AG08395 (cell line): ENCODE measurements around the gene SIGLEC5.

Experiments used
- DNase-seq: peaks from one replicate; pipeline ENCODE4 v3.0.0; 2012; ENCODE audit warnings: mixed read lengths, low spot score

SIGLEC5 gene

DNA sequence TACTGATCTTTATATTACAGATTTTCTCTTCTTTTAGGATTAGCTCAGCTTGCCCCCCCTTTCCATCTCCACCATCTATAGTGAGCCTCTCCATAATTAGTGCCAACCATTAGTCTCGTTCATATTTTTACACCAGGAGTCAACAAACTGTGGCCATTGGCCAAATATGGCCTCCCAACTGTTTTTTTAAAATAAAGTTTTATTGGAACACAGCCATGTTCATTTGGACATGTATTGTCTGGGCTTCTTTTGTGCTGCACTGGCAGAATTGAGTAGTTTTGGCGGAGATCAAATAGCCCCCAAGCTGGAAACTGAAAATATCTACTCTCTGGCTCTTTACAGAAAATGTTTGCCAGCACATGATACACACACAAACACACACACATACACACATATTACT is 40.7 kb downstream of the SIGLEC5 start:
- DNase-seq, result no peak

DNA sequence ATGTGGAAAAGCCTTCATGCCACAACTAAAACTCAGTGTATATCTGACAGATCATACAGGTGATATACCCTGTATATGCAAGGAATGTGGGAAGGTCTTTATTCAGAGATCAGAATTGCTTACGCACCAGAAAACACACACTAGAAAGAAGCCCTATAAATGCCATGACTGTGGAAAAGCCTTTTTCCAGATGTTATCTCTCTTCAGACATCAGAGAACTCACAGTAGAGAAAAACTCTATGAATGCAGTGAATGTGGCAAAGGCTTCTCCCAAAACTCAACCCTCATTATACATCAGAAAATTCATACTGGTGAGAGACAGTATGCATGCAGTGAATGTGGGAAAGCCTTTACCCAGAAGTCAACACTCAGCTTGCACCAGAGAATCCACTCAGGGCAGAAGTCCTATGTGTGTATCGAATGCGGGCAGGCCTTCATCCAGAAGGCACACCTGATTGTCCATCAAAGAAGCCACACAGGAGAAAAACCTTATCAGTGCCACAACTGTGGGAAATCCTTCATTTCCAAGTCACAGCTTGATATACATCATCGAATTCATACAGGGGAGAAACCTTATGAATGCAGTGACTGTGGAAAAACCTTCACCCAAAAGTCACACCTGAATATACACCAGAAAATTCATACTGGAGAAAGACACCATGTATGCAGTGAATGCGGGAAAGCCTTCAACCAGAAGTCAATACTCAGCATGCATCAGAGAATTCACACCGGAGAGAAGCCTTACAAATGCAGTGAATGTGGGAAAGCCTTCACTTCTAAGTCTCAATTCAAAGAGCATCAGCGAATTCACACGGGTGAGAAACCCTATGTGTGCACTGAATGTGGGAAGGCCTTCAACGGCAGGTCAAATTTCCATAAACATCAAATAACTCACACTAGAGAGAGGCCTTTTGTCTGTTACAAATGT is 42.7 kb downstream of the SIGLEC5 start:
- DNase-seq, result no peak

DNA sequence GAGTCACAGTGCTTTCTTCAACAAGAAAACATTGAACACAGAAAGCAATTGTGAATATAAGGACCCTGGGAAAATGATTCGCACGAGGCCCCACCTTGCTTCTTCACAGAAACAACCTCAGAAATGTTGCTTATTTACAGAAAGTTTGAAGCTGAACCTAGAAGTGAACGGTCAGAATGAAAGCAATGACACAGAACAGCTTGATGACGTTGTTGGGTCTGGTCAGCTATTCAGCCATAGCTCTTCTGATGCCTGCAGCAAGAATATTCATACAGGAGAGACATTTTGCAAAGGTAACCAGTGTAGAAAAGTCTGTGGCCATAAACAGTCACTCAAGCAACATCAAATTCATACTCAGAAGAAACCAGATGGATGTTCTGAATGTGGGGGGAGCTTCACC is 43.4 kb downstream of the SIGLEC5 start:
- DNase-seq, result no peak

DNA sequence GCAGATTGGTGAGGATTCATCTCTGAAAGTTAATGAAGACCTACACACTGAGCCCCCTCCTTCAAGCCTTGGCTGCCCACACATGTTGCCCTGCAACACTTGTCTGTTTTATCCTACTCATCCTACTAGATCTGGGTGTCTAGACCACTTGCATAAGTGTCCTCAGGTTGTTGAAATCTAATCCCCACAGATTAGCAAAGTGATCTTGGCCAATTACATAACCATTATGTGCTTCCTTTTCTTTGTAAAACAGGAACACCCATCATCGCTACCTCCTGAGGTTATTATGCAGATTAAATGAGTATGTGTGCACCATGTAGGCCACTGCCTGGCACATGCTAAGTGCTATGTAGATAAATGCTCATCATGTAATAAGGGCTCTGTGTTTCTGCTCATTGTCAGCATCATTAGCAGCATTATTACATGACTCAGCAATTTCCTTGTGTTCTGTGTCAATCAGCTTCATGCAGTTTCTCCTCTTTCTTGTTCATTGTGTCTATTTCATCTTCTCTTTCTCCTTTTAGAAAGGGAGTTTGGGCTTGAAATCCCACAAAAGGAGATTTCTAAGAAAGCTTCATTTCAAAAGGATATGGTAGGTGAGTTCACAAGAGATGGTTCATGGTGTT is 44.0 kb downstream of the SIGLEC5 start:
- no peak for DNase-seq

DNA sequence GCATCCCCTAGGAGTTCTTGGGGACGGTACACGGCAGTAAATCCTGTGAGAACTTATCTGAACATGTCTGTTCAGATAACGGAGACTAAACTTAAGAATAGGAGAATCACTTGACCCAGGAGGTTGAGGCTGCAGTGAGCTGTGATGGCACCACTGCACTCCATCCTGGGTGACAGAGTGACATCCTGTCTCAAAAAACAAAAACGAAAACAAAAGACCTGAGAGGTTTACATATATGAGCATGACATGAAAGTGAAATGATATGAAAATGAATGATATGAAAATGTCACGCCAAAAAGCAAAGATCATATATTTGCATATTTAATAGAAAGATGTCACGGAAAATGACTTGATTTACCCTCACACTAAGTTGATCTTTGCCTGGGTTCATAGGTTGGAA is 53.4 kb downstream of the SIGLEC5 start:
- DNase-seq, result no peak

DNA sequence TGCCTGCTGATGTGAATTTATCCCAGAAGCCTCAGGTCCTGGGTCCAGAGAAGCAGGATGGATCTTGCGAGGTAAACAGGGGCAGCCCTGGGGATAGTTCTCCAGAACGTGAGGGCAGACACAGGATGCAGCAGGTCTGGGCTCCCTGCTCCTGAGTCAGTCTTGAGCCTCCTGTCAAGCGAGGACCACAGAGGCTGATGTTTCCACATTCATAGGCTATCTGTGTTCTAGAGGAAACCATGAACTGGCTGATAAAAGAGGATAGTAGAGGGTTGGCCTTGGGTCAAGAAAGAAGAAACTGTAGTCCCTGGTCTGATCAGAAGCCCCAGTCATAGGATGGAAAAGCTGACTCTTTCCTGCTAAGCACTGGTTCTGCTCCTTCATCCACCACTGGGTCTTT is 56.9 kb downstream of the SIGLEC5 start:
- no peak for DNase-seq

DNA sequence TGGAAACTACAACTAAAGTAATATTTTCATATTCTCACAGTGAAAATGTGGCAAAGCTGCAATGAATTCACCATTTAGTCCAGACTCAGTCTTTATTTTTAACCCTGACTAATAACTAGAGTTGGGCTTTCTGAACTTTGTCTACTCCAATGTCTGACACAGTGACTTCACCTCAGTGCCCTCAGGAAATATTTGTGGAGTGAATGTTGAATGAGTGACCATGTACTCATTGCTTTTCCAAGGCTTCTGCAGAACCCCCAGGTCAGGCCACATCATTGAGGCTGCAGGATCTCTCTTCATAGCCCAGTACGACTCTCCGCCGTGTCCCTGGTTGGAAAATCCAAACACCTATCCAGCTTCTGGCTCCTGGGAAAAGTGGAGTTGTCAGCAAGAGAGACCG is 57.3 kb downstream of the SIGLEC5 start:
- peak; percentile 59 for DNase-seq

DNA sequence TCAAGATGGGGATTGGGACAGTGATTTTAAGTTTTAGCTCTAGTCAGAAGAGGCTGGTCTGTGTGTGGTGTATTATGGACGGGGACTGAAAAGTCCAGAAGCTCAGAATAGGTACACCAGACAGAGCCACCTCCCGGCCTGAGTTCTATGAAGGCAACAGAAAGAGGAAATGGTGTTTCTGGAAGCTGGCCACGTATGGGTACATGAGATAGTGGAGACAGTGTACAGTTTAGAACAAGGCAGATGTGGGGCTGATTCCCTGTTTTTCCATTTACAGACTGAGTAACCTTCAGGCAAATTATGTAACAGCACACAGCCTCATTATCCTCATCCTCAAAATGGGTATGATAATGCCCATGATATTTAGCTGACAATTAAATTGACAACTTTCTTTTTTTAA is 57.8 kb downstream of the SIGLEC5 start:
- no peak for DNase-seq

DNA sequence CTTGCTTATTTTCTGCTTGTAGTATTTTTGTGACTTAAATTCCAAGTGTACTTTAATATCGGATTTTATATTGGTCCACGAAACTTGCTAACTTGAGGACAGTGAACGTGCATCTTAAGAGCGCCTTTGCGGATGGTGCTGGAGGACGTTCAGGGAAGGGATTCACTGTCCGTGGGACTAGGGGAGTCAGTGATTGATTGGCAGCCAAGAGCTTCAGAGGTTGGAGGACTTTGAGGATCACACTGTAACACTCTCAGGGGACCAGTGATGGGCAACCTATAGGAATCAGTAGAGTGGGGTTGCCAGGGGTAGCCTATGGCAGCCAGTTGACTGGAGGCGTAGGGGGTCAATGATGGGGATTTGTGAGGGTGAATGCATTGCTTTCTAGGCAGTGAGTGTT is 58.6 kb downstream of the SIGLEC5 start:
- DNase-seq, result no peak

DNA sequence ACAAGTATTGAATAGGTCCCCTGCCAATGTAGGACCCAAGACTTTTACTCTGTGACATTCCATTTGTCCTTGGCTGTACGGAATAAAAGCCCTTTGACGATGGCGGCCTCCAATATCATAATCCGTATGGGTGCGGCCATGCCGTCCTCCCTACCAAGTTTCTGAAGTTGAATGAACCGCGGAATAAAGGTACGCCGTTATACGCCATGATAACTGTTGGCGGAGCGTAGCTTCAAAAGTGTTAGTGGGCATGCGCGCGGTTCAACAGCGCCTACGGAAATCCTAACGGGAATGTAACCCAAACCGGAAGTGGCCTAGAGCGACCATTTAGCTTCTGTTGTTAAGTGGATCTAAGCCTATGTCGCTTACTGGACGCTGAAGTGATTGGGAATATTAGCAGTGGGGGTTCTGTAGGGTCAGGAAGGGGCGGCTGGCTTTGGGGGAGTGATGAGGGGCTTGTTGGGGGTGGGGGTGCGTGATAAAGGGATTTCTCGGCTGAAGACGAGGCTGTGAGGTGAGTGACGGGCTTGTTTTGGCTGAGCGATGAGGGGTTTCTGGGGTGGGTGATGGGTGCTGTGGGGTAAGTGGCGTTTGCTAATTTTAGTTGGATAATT is 59.1 kb downstream of the SIGLEC5 start, which contains the start of gene ZNF175:
TSS of gene ZNF175 (plus strand) at position 322 of the 614 bp plus-strand sequence. CDS start 2,047 bp downstream, outside the sequence.
- DNase-seq, result peak; percentile 95

DNA sequence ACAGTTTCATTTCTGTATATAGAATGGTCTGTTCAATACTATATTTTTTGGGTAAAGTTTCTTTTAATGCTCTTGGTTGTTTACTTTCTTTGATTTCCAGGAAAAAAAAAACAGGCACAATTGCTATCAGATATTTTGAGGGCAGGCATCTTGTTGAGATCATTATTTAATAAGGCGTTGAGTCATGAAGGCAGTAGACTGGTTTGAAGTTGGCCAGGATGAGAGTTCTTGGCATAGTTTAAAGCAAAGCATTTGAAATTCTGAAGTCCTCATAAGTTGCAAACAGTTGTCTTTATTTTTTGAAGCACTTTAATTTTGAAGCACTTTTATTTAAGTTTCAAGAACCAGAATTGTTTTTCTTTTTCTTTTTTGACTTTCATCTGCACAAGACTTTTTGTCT is 61.7 kb downstream of the SIGLEC5 start:
- DNase-seq, result no peak

DNA sequence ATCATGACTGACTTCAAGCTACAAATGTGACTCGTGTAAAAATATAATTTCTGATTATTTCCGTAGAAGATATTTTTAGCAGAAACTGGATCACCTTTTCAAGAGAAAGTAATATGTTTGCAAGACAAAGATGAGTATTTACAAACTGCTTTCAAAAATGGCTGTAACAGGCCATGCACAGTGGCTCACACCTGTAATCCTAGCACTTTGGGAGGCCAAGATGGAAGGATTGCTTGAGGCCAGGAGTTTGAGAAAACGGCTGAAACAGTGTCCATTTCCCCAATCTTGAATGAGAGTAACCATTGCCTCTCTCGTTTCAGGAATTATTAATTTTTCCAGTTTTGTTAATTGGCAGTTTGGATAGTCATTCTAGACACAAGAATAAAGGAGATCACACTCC is 62.6 kb downstream of the SIGLEC5 start:
- DNase-seq, result no peak

DNA sequence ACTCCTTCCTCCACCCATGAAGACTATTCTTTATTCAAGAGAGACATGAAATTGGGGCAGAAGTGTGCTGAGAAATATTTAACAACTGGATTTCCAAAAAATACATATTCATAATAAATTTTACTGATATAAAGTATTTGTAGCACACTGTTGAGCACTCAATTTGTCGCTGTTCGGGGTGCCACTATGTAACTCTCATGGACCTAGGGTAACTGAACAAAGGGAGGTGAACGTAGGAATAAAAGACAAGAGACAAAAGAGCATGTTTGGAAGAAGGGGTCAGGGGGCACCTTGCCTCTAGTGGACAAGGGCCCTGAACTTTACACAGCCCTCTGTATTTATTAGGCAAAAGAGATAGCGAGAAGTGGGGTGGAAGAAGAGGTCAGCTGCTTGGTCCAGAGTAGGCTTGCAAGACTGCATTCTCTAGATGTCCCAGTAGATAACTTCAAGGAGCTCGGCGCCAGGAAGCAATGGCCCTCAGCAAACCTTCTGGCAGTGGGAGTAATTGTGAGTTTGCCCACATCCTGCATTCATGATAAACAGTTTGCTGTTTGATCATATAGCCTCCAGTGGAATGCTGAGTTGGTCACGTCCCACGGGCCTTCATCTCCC is 63.6 kb downstream of the SIGLEC5 start:
- DNase-seq, result no peak

DNA sequence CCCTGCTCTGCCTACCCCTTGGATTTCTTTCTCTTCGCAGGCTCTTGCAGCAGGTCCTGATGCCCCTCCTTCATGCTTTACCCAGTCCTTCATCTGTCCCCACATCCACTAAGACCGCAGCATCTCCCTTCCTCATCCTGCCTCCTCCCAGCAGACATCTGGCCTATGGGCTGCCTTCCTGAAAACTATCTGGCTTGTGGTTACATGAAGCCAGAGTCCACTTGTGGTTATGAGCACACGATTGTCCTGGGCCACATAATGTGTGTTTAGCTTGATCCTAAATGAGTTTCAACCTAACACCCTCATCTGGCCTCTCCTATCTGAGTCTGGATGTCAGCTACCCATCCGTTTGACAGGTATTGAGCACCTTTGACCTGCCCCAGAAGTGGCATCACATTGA is 64.6 kb downstream of the SIGLEC5 start:
- DNase-seq, result no peak

DNA sequence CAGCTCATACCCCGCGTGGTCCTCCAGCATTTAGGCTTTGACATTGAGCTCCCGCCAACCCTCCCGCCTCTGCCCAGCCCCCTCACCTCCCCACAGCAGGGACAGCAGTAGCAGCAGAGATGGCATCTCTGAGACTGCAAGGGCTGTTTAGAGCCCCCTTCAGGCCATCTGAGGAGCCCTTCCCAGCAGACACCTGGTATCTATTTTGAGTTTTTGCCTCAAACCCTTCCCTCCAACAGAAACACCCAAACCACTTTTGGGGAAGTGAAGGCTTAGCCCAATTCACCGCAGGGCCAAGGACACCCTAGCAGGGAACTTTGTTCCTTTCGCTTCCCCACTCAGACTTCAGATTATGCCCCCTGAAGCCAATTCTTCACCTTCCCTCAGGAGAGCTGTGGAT is 65.4 kb downstream of the SIGLEC5 start:
- DNase-seq, result no peak
